Vagina (tissue), 2 donors: ENCODE results near the gene ABHD12B. TPM values are rescaled to one million over a fixed set of nuclear protein-coding genes. Genes with fewer than 3 reads are reported as not detected.
"Not testable (repeated sequence)": the region's sequence is repeated elsewhere in the genome, so short reads cannot be mapped to it uniquely, and the experiment has no call there.

Experiments
- DNase-seq, 2 donors: peaks; one replicate each; pipeline ENCODE4 v3.0.0-alpha.2; 2017; ENCODE audit errors: extremely low spot score in 2 of 2
- H3K27ac ChIP-seq: fragments of 200-600 bp; sonication (generic); one replicate; pipeline ENCODE4 v1.5.1; 2019
- H3K27me3 ChIP-seq: fragments of 200-600 bp; sonication (generic); one replicate; pipeline ENCODE4 v1.5.1; 2019
- H3K36me3 ChIP-seq, 2 donors: fragments of 200-600 bp; sonication (generic); one replicate each; pipeline ENCODE4 v1.5.1; 2017 to 2019
- H3K4me1 ChIP-seq: fragments of 200-600 bp; sonication (generic); one replicate; pipeline ENCODE4 v1.5.1; 2019
- H3K4me3 ChIP-seq, 2 donors: fragments of 200-600 bp; sonication (generic); 1 replicate in 1 of 2; 2 replicates in 1 of 2; pipeline ENCODE4 v1.5.1; 2016 to 2019
- H3K9me3 ChIP-seq: fragments of 200-600 bp; sonication (generic); one replicate; pipeline ENCODE4 v1.5.1; 2019
- POLR2A ChIP-seq, 2 donors: fragments of 450-650 bp; IDR thresholded peaks; one replicate each; pipeline ENCODE4 v1.6.1; 2017; ENCODE audit warnings: antibody characterized with exemption in 2 of 2, mild to moderate bottlenecking in 2 of 2, moderate library complexity in 2 of 2
- POLR2AphosphoS5 ChIP-seq, 2 donors: sonication (generic); formaldehyde crosslinking; IDR thresholded peaks; one replicate each; pipeline ENCODE4 v1.9.0; 2017; ENCODE audit warnings: antibody characterized with exemption in 2 of 2, mild to moderate bottlenecking in 2 of 2, low read depth in 1 of 2; ENCODE audit not compliant: insufficient read depth in 1 of 2
- intact Hi-C: fragments of 100-400 bp; cut with DNase I; formaldehyde crosslinking; loops from one replicate; pipeline ENCODE4 v1.15.1; 2023
- total RNA-seq: library from RNA; depleted of rRNA; stranded (reverse); fragments of >200 nt; gene quantifications from one replicate; pipeline ENCODE4 v1.2.3, GENCODE V29; 2016
- TF ChIP-seq, protein P1 (sequence below), 3 experiments: fragments of 450-650 bp in 2 of 3; fragments of 200-600 bp in 1 of 3; sonication (generic) in 1 of 3; IDR thresholded peaks; one replicate each; pipeline ENCODE4 v1.5.1; 2017 to 2019; ENCODE audit warnings: antibody characterized with exemption in 3 of 3, mild to moderate bottlenecking in 2 of 3, moderate library complexity in 2 of 3

Gene ABHD12B
- total RNA-seq, 1 donor from 2014 or later, result not detected

DNA sequence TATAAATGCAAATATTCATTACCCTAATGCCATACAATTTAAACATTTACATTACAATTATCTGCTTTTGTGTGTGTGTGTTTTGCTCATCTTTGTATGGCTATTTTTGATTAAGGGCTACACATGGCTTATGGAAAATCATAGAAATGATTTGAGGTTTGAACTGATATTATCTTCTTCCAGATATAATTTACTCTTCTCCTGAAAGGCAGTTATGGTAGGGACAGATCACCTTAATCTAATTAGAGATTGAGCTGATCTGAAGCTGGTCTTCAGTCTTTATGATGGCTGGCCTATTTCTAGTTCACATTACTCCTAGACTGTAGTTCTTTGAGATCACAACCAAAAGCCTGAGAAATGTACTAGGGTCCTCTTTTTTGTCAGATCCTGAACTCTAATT is 15.6 kb downstream of the ABHD12B start:
- Histone ChIP-seq H3K4me1 (no peaks in the 10 kb centered on the region), H3K4me3 (no peak overlapping the region), H3K27me3 (no peaks in the 10 kb centered on the region), H3K36me3 (no peaks in the 10 kb centered on the region), H3K9me3 (no peaks in the 10 kb centered on the region), H3K27ac (no peak overlapping the region)
- TF ChIP-seq POLR2A (IDR thresholded peaks at IDR 0.05), result no peak
- DNase-seq, result no peak
- intact Hi-C loops, result no loop called here

DNA sequence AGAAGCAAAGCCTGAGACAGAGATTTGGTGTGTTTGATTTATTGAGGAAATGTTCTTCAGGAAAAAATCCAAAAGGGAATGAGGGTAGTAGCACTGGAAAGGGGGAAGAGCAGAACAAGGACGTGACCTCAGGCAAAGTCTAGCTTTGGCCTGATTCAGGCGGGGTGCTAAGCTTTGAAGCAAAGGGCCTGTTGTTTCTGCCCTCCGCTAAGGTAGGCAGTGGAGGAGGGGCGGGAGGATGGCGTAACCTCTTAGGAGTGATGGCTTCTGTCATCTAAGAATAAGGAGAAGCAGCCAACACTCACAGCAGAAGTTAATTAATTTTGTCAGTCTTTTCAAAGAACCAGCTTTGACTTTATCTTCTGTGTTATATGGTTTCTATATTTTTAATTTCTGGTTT is 20.4 kb downstream of the ABHD12B start:
- no peak overlapping the region for H3K27ac ChIP-seq
- intact Hi-C loops, result no loop called here
- no peak overlapping the region for H3K4me3 ChIP-seq
- H3K9me3 ChIP-seq, result no peaks in the 10 kb centered on the region
- no peaks in the 10 kb centered on the region for H3K27me3 ChIP-seq
- H3K4me1 ChIP-seq, result no peaks in the 10 kb centered on the region
- H3K36me3 ChIP-seq, result no peaks in the 10 kb centered on the region
- no peak for DNase-seq
- TF ChIP-seq, protein P1, sequence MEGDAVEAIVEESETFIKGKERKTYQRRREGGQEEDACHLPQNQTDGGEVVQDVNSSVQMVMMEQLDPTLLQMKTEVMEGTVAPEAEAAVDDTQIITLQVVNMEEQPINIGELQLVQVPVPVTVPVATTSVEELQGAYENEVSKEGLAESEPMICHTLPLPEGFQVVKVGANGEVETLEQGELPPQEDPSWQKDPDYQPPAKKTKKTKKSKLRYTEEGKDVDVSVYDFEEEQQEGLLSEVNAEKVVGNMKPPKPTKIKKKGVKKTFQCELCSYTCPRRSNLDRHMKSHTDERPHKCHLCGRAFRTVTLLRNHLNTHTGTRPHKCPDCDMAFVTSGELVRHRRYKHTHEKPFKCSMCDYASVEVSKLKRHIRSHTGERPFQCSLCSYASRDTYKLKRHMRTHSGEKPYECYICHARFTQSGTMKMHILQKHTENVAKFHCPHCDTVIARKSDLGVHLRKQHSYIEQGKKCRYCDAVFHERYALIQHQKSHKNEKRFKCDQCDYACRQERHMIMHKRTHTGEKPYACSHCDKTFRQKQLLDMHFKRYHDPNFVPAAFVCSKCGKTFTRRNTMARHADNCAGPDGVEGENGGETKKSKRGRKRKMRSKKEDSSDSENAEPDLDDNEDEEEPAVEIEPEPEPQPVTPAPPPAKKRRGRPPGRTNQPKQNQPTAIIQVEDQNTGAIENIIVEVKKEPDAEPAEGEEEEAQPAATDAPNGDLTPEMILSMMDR (IDR thresholded peaks at IDR 0.05), result no peak
- TF ChIP-seq POLR2AphosphoS5 (IDR thresholded peaks at IDR 0.05; ENCODE audit: insufficient read depth in 1 of 2, low read depth in 1 of 2) (no peak), POLR2A (IDR thresholded peaks at IDR 0.05) (no peak)

DNA sequence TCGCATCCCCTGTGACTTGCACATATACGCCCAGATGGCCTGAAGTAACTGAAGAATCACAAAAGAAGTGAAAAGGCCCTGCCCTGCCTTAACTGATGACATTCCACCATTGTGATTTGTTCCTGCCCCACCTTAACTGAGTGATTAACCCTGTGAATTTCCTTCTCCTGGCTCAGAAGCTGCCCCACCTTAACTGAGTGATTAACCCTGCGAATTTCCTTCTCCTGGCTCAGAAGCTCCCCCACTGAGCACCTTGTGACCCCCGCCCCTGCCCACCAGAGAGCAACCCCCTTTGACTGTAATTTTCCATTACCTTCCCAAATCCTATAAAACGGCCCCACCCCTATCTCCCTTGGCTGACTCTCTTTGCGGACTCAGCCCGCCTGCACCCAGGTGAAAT is 24.6 kb downstream of the ABHD12B start:
- H3K4me3 ChIP-seq, H3K27ac ChIP-seq, H3K4me1 ChIP-seq, H3K9me3 ChIP-seq, H3K27me3 ChIP-seq, DNase-seq, H3K36me3 ChIP-seq, intact Hi-C loops: not testable (repeated sequence)

DNA sequence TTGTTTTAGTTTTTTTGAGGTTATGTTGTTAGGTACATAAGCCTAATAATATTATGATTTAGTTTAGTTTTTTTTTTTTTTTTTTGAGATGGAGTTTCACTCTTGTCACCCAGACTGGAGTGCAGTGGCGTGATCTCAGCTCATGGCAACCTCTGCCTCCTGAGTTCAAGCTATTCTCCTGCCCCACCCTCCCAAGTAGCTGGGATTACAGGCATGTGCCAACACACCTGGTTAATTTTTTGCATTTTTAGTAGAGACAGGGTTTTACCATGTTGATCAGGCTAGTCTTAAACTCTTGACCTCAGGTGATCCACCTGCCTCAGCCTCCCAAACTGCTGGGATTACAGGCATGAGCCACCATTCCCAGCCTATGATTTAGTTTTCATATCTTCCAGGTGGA is 25.2 kb downstream of the ABHD12B start:
- H3K9me3 ChIP-seq, H3K4me1 ChIP-seq, intact Hi-C loops, H3K27me3 ChIP-seq, H3K4me3 ChIP-seq, DNase-seq, H3K36me3 ChIP-seq, H3K27ac ChIP-seq: not testable (repeated sequence)

DNA sequence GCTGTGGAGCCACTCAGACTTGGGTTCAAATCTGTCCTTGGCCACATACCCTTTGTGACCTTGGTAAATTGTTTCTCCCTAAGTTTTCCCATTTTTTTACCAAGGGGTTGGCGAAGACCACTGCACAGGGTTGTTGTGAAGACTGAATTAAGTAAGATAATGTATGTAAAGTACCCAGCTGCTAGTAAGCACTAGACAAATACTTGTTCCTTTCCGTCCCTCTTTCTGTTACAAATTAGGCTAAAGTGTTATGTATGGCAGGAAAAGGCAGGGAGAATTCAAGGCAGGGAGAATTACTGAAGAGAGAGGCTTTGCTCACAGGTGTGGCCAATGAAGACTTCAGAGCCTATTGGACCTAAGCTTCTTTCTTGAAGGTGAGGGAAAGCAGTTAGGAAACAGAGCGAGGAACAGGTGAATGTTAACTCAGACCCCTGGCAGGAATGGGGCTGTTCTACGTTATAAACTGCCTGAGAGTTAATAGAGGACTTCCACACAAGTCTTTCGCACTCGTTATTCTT is 25.9 kb downstream of the ABHD12B start:
- no peaks in the 10 kb centered on the region for H3K9me3 ChIP-seq
- H3K4me1 ChIP-seq, result no peaks in the 10 kb centered on the region
- no peak overlapping the region for H3K27ac ChIP-seq
- DNase-seq, result no peak
- no peaks in the 10 kb centered on the region for H3K27me3 ChIP-seq
- no peak for TF ChIP-seq POLR2AphosphoS5 (IDR thresholded peaks at IDR 0.05; ENCODE audit: insufficient read depth in 1 of 2, low read depth in 1 of 2)
- TF ChIP-seq, protein P1 (IDR thresholded peaks at IDR 0.05), result no peak
- no peak for TF ChIP-seq POLR2A (IDR thresholded peaks at IDR 0.05)
- H3K4me3 ChIP-seq, result no peak overlapping the region
- no peaks in the 10 kb centered on the region for H3K36me3 ChIP-seq
- intact Hi-C loops, result no loop called here

DNA sequence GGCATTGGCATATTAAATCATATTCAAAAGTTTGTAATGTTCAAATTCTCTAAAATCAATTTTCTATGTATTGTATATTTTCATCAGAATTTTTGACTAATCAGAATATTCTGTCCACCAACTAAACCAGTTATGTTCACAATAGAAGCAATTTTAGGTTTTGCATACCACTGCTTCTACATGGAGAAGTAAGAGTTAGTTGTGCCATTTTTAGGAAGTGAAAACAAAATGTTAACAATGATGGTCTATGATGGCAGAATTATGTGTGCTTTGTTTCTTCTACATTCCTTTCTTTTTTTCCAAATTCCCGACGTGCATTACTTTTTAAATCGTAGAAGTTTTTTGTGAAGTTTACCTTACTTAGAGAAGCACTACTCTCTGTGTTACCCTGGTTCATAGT is 29.5 kb downstream of the ABHD12B start:
- DNase-seq, result no peak
- intact Hi-C loops, result no loop called here
- no peaks in the 10 kb centered on the region for H3K4me1 ChIP-seq
- no peaks in the 10 kb centered on the region for H3K9me3 ChIP-seq
- no peak for TF ChIP-seq POLR2A (IDR thresholded peaks at IDR 0.05)
- no peak for TF ChIP-seq POLR2AphosphoS5 (IDR thresholded peaks at IDR 0.05; ENCODE audit: insufficient read depth in 1 of 2, low read depth in 1 of 2)
- TF ChIP-seq, protein P1 (IDR thresholded peaks at IDR 0.05), result no peak
- H3K27ac ChIP-seq, result no peak overlapping the region
- H3K36me3 ChIP-seq, result peaks cover 0 to 16% of the 10 kb centered on the region in 2 donors
- no peak overlapping the region for H3K4me3 ChIP-seq
- no peaks in the 10 kb centered on the region for H3K27me3 ChIP-seq

DNA sequence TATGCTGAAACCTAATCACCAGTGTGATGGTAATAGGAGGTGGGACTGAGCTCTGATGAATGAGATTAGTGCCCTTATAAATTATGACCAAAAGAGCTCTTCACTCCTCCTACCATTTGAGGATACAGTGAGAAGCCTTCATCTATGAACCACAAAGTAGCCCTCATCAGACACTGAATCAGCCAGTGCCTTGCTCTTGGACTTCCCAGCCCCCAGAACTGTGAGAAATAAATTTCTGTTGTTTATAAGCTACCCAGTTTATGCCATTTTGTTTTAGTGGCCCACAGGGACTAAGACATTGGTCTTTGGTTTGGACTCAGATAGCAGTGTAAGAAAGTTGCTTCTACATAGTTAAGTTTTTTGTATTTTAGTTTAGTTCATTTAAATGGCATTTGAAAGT is 32.9 kb downstream of the ABHD12B start:
- H3K9me3 ChIP-seq, result no peaks in the 10 kb centered on the region
- no peak for DNase-seq
- H3K36me3 ChIP-seq, result peaks cover 0 to 47% of the 10 kb centered on the region in 2 donors

More for the DNA sequence above, 32.9 kb downstream of the ABHD12B start:
- Histone ChIP-seq H3K4me3 (no peak overlapping the region), H3K27me3 (no peaks in the 10 kb centered on the region), H3K4me1 (no peaks in the 10 kb centered on the region), H3K27ac (no peak overlapping the region)
- no peak for TF ChIP-seq POLR2A (IDR thresholded peaks at IDR 0.05)
- TF ChIP-seq, protein P1 (IDR thresholded peaks at IDR 0.05), result no peak
- intact Hi-C loops, result no loop called here
